ENCODE results near the gene LYAR.
"Not testable (repeated sequence)": the region's sequence is repeated elsewhere in the genome, so short reads cannot be mapped to it uniquely, and the experiment has no call there.

LYAR gene

GRCh38 chr4:4260185-4260751, 29.7 kb downstream of the LYAR start:
- DNase-seq (ENCODE audit: low read depth, low spot score), result no peak

DNA sequence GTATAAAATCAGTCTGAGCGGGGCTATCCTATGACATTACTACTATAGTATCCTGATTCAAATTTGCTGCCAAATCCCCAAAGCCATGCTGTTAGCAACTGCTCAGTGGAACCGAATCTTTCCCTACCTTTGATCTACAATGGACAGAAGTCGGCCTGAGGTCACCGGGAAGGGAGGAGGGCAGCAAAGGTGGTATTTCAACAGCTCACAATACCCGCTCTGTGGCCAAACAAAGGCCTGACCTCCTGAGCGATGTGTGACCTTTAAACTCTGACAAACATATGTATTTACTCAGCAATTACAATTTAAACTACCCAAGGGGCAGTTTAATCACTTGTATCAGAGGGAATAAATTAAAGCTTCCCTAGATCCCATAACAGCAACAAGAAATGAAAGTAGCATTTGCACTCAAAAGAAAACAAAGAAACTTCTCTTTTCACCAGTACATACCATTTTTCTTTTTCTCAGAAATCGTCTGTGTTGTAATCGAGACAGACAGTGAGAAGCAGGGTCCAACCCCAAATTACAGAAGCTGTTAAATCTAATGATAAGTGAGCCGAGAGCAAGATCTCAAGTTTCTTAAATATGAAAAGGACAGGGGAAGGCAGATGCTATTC, 30.4 kb downstream of the LYAR start:
- no peak for DNase-seq (ENCODE audit: low read depth, low spot score)

GRCh38 chr4:4257705-4258104, 32.2 kb downstream of the LYAR start:
- DNase-seq (ENCODE audit: low read depth, low spot score), result not testable (repeated sequence)

DNA sequence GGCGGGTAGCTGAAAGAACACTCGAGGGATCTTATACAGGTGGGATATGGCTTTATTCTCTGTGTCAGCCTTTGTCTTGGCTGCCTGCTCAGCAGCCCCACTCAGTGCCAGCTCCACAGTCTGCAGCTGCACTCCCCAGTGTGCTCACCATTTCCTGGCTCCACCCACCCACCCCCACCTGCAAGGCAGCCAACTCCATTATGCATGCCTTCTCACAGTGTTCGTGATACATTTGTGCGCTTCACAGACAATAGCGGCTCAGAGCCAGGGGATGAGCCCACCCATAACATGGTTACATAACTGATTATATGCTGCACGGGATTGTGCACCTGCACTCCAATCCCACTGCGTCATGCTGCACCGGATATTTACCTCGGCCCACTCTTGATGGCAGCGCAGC, 33.2 kb downstream of the LYAR start:
- no peak for DNase-seq (ENCODE audit: low read depth, low spot score)

DNA sequence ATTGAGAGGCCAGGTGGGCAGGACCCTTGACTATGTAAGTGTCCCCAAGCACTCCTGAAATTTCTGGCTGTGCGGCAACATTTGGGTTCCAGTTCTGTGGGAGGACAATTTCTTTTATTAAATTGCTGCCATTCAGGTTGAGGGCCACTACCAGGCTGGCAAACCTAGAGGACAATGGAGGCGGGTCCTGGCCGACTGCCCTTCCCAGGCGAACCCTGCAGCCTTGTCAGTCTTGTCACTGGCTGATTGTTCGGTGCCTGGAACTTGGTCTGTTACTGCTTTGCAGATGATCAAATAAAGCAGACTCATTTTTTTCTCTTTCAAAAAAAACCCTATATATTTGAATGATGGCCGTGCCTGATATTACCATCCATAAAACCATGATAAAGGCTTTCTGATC, 35.3 kb downstream of the LYAR start:
- DNase-seq (ENCODE audit: low read depth, low spot score), result no peak

DNA sequence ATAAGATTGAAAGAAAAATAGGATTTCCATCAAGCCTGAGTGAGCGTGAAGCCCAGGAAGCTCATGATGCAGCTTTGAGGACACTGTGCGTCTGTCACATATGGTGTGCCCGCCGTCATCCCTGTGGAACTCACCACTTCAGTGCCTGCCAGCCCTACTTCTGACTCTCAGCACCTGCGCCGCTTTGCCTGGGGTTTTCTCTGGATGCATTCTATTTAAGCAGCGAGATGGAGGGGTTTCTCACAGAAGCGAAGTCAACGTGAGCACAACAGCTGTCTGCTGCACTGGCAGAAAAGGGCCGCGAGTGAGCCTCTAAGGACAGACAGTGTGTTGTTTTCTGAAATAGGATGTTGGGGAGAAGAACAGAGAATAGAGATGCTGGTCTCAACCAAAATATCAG, 35.8 kb downstream of the LYAR start:
- no peak for DNase-seq (ENCODE audit: low read depth, low spot score)

DNA sequence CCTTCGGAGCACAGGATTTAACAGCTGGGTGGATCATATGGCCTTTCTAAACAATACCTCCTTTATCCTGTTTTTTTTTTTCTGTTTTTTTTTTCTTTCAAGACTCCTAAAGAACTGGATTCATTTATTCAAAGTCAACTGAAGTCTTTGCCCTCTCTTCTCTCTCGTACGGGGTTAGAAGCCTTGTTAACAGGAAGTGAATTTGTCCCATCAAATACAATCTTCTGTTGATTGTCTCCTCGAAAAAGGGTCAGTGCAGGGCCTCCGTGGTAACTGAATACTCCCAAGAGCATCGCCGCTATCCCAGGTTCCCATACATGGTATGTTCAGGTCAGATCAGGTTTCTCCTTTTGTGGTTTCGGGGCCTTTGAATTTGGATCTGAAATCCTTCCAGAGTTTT, 40.1 kb downstream of the LYAR start:
- DNase-seq (ENCODE audit: low read depth, low spot score), result no peak

- not testable (repeated sequence) for DNase-seq (ENCODE audit: low read depth, low spot score)
Measured at GRCh38 chr4:4249342-4249741, 40.6 kb downstream of the LYAR start.

DNA sequence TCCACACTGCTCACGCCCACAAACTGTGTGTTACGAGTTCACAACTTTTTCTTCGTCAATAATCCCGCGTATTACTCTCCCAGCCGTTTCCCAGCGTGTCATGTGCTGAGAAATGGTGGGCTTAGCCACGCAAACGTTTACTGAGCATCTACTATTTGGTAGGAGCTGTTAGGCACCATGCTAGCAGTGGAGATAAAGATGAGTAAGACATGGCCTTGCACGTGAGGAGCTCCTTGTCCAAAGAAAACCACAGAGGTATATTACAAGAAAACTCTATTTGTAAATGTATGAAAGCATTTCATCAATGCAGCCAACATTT, 41.1 kb downstream of the LYAR start:
- no peak for DNase-seq (ENCODE audit: low read depth, low spot score)

DNA sequence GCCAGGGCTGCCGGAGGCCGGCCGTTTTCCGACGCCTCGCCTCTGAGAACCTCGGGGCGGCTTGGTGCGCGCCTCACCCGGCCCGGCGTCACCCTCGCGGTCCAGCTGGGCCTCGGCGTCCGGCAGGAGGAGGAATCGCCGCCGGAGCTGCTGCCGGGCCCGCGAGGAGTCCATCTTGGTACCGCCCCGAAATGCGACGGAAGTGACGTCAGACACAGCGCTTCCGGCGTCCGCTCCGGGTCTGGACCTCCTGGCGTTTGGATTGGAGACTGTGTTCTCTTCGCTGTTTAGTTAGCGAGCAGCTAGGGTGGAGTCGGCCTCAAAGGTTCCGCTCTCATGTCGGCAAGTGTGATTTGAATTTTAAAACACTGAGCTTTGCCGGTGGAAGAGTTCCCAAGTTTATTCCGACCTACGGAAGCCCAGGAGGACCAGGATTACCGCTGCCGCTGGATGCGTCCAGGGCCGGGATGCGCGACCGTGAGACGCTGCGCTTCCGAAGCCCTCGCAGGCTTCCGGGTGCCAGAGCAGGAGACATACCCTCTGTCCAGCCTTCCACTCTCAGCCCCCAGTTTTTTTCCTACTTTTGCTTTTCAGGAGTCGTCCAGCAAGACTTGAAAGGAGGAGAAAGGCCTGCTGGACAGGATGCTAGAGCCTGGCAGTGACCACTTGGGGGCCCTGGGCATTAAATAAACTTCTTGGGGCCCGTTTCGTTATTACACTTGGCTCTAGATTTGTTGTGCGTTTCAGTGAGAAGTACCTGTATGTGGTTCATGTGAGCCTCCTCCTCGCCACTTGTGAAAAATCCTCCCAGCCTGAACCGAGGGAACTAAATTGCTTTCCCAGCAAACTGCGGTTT, 41.7 kb downstream of the LYAR start, which contains the start of gene TMEM128:
Gene TMEM128 (minus strand): TSS at position 195 of the 856 bp plus-strand sequence. CDS start 21 bp downstream, at position 174.
- peak; percentile 83 for DNase-seq (ENCODE audit: low read depth, low spot score)

DNA sequence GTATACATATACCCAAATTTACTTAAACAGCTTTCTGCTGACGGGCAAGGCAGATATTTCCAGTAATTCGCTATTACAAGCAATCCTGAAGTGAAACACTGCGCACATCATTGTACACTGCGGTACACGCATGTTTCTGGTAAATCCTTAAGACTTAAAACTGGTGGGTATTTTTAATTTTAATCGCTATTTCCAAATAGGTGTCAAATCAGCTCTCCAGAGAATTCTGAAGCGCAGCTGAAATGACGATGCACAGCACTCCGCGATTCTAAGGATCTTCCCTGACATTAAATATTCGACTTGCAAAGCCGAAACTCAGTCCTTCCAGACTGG, 42.3 kb downstream of the LYAR start:
- no peak for DNase-seq (ENCODE audit: low read depth, low spot score)

GRCh38 chr4:4245172-4245571, 44.8 kb downstream of the LYAR start:
- DNase-seq (ENCODE audit: low read depth, low spot score), result no peak

DNA sequence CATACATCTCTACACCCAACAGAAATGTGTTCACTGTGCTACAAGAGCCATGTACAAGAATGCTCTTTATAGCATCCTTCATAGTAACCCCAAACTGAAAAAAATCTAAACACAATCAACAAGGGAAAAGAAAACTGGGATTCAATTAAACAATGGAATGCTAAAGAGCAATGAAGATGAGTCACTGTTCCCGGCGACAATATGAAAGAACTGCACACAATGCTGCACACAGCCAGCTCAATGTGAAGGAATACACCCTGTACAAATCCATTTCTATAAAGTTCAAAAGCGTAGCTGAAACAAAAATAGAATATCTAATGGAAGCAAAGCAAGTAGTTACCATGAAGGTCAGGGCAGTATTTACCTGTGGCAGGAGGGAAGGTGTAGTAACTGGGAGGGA, 50.4 kb downstream of the LYAR start:
- DNase-seq (ENCODE audit: low read depth, low spot score), result not testable (repeated sequence)

- DNase-seq (ENCODE audit: low read depth, low spot score), result no peak
Measured at GRCh38 chr4:4233610-4234009, 56.3 kb downstream of the LYAR start.

GRCh38 chr4:4228356-4228668, 61.6 kb downstream of the LYAR start:
- no peak for DNase-seq (ENCODE audit: low read depth, low spot score)

DNA sequence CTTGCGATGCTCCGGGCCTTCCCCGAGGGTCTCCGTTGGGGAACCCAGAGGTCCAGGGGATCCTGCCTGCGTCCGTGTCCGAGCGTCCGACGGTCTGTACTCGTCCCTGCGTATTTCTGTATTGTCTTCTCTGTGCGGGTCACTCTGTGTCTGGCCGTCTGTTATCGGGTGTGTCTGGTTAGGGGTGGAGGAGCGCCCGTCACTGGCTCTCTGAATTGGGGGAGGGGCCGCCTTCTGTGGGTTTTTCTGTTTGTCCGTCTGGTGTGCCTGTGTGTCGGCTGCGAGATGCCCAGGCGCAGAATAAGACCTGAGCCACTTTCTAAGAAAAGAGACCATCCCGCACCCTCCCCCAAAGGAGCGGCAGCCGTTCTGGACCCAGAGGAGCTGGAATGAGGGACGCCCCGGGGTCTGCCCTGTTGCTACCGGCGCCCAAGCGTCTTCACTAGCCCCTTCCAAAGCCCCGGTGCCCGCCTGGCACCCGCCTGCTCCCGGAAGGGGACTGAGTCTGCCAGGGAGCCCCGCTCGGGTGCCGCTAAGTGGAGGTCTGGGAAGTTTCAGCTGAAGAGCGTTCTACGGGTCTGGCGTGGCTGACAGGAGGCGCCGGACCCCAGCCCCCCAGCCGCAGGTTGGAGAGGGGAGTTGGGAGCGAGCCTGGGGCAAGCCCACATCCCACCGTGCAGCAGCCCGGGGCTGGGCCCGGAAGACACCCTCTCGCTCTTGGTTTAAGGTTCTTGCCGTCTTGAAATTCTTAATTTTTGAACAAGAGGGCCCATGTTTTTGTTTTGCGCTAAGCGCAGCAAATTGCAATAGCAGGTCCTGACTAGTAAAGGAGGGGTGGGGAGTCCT, 62.2 kb downstream of the LYAR start:
- DNase-seq (ENCODE audit: low read depth, low spot score), result no peak

DNA sequence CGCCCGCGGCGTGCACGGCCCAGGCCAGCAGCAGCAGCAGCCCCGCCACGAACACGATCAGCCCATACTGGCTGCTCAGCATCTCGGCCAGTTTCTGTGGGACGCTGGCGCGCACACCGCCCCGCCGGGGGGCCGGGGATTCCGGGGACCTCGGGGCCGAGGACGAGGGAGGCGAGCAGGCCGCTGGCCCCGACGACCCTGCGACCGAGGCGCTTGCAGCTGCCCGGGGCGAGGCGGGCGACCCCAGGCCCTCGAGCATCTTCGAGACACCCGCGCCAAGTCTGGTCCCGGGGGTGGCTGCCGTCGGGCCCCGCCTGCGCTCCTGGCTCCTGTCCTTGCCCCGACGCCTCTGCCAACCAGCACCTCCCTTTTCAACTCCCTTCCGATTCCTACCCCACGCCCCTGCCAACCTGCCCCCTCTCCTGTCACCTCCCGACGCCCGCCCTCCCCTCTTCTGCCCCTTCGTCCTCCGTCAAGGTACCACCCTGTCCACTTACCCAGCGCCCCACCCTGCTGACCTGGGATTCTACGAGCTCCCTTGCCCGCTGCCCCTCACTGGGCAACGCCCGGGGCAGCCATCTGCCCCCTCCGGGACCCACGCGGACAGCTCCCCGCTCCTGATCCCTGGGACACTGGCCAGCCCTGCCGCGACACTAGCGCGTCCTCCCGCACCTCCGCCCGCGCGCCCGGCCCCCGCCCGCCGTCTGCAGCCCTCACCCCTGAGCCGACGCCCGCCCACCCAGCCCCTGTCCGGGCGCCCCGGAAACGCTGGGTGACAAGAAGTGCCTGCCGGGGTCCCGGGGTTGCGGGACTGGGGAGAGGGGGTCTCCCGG, 63.1 kb downstream of the LYAR start, which contains the start of gene OTOP1:
Gene OTOP1 (minus strand): TSS at position 324 of the 833 bp plus-strand sequence. CDS start 65 bp downstream, at position 259.
- DNase-seq (ENCODE audit: low read depth, low spot score), result no peak

DNA sequence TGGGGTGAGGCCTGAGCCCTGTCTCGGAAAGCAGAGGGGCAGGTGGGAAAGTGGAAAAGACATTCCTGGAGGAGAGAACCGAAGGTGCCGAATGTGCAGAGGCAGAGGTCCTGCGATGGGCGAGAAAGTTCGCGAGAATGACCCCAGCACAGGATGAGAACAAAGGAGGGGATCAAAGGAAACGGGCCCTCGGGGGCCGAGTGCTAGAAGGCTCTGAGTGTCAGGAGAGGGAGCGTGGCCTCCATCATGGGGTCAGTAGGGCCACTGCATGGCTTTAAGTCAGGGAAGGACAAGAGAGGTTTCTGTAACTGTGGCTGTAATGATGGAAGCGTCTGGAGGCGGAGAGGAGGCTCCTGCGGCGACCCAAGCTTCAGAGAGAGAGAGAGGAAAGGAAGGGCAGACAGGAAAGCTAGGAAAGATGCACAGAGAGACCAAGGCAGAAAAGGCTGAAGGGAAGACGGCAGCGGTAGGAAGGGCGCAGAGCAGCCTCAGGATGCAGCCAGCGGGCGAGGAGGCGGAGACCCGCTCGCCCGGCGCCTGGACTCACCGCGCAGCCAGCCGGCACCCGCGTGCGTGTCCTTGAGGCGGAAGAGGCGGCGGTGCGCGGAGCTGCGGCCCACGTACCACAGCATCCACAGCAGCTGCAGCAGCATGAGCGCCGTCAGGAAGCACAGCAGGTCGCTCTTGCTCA, 63.9 kb downstream of the LYAR start:
- no peak for DNase-seq (ENCODE audit: low read depth, low spot score)
